ENCODE results near the gene DBN1. TPM values are rescaled to one million over a fixed set of nuclear protein-coding genes. Genes with fewer than 3 reads are reported as not detected.

DBN1 gene
- total and polyA plus RNA-seq, 2 of the 8 experiments (the other 6 are each of a cell fraction or from before 2014, with no cell fraction given): 168 to 333 TPM

- no peak overlapping the region for H3K14ac ChIP-seq (ENCODE audit: insufficient read length)
- no peak overlapping the region; the same call in 1 of the 2 replicates for H4K8ac ChIP-seq (ENCODE audit: extremely low read depth, insufficient read depth, low read length)
- TF ChIP-seq, protein P1, sequence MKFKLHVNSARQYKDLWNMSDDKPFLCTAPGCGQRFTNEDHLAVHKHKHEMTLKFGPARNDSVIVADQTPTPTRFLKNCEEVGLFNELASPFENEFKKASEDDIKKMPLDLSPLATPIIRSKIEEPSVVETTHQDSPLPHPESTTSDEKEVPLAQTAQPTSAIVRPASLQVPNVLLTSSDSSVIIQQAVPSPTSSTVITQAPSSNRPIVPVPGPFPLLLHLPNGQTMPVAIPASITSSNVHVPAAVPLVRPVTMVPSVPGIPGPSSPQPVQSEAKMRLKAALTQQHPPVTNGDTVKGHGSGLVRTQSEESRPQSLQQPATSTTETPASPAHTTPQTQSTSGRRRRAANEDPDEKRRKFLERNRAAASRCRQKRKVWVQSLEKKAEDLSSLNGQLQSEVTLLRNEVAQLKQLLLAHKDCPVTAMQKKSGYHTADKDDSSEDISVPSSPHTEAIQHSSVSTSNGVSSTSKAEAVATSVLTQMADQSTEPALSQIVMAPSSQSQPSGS (IDR thresholded peaks at IDR 0.05; ENCODE audit: low read length): no peak
- 0 out of 2 replicates have a peak, but pooled peaks have one; percentile 20 for TF ChIP-seq BACH1 (IDR thresholded peaks at IDR 0.05; ENCODE audit: low read length)
- DNase-seq (ENCODE audit: low read depth in 1 of 2, low spot score in 2 of 2): no peak
- no peak overlapping the region for H2BK5ac ChIP-seq (ENCODE audit: low read depth, low read length)
- H4K91ac ChIP-seq (replicated peaks; ENCODE audit: insufficient read length, low read length): no peak overlapping the region
- H2BK120ac ChIP-seq (replicated peaks; ENCODE audit: low read depth, low read length): no peak overlapping the region
- no peaks in the 10 kb centered on the region; a peak in 1 of 7 replicates for H3K4me1 ChIP-seq (replicated peaks in 1 of 4; ENCODE audit: control insufficient read depth in 3 of 4, insufficient read depth in 4 of 4, low read length in 3 of 4)
- no peak overlapping the region for H3K18ac ChIP-seq (ENCODE audit: extremely low read depth, low read length)
- no peaks in the 10 kb centered on the region for H3K79me1 ChIP-seq (ENCODE audit: low read depth, low read length)
- no peak for FAIRE-seq
- H3K4me2 ChIP-seq (ENCODE audit: insufficient read depth in 1 of 2, low read depth in 2 of 2, low read length in 2 of 2): no peak overlapping the region
- no peaks in the 10 kb centered on the region for H4K20me1 ChIP-seq (replicated peaks in 1 of 2; ENCODE audit: control insufficient read depth in 1 of 2, insufficient read depth in 2 of 2, low read length in 2 of 2)
- no peak overlapping the region for H2BK12ac ChIP-seq (ENCODE audit: low read depth, low read length)
- no peak overlapping the region; a peak in 1 of 7 replicates for H3K9ac ChIP-seq (replicated peaks in 1 of 4; ENCODE audit: extremely low read depth in 1 of 4, low read depth in 3 of 4, low read length in 3 of 4)
- no peak overlapping the region for H2BK15ac ChIP-seq (ENCODE audit: low read length)
- H3K27ac ChIP-seq (ENCODE audit: low read depth, low read length): no peak overlapping the region
- H3K56ac ChIP-seq (replicated peaks; ENCODE audit: insufficient read length, low read depth, low read length): no peak overlapping the region
- ChIA-PET POLR2A (ENCODE audit: partially characterized antibody) (interaction anchor here (0.6 to 24.2 kb wide), 5 partner anchors 10 to 137 kb away, joined by 3 to 460 read pairs (median 6); partner anchors contain the start of genes GRK6 and PRR7), CTCF (ENCODE audit: partially characterized antibody) (interaction anchor here (0.7 to 2.1 kb wide), 6 partner anchors 9 to 103 kb away, joined by 3 to 7 read pairs (median 4); no protein-coding TSS in a partner anchor)
- peaks cover 0 to 14% (median 2%) of the 10 kb centered on the region in 4 experiments; a peak in 5 of 7 replicates for H3K27me3 ChIP-seq (replicated peaks in 1 of 4; ENCODE audit: control insufficient read depth in 3 of 4, extremely low read depth in 1 of 4, insufficient read depth in 3 of 4, low read length in 3 of 4)
- H3K79me2 ChIP-seq (ENCODE audit: control insufficient read depth in 1 of 2, insufficient read depth in 2 of 2, low read length in 2 of 2): no peaks in the 10 kb centered on the region
- no peaks in the 10 kb centered on the region for H3K36me3 ChIP-seq (ENCODE audit: control insufficient read depth in 2 of 4, insufficient read depth in 4 of 4, low read length in 3 of 4)
- 94% methylated on average over 8 of the region's 8 CpGs; no CpG with 5 or more reads in 1 of the 2 experiments for whole genome bisulfite sequencing, 2 experiments (ENCODE audit: extremely low coverage in 1 of 2, insufficient coverage in 1 of 2, insufficient read length in 1 of 2, insufficient replicate concordance in 2 of 2, low coverage in 1 of 2, low lambda C conversion rate in 2 of 2, missing lambda C conversion rate in 1 of 2)
- no peak overlapping the region for H3K4ac ChIP-seq (replicated peaks; ENCODE audit: insufficient read length, low read depth, low read length)
- no peaks in the 10 kb centered on the region for H3K23me2 ChIP-seq (ENCODE audit: low read depth, low read length)
- no peak overlapping the region for H2AFZ ChIP-seq (ENCODE audit: low read length)
- H2AK5ac ChIP-seq (ENCODE audit: low read depth, low read length): no peak overlapping the region
- H3K23ac ChIP-seq (ENCODE audit: insufficient read length): no peak overlapping the region
- no peak overlapping the region for H4K5ac ChIP-seq (ENCODE audit: insufficient read length, low read depth, low read length)
- H3K9me3 ChIP-seq (ENCODE audit: insufficient read depth in 2 of 2, low read depth in 1 of 2, low read length in 1 of 2): no peaks in the 10 kb centered on the region
- H2BK20ac ChIP-seq (ENCODE audit: low read length): no peak overlapping the region
- no peak overlapping the region for H3K4me3 ChIP-seq (ENCODE audit: extremely low read depth in 1 of 4, insufficient read depth in 2 of 4, low read depth in 3 of 4, low read length in 4 of 4)
Measured at GRCh38 chr5:177412603-177413233, 60.7 kb downstream of the DBN1 start.
